Motor neuron (in vitro differentiated cells): ENCODE measurements around the gene PLAAT2. TPM values are rescaled to one million over a fixed set of nuclear protein-coding genes. Genes with fewer than 3 reads are reported as not detected.

Experiments used
- ATAC-seq, 8 experiments: fragments of 200-7000 bp; cut with Tn5 transposase; replicated peaks in 6 of 8; 2 replicates each; pipeline ENCODE4 v1.8.0; 2021; ENCODE audit warnings: mild to moderate bottlenecking in 8 of 8, moderate library complexity in 8 of 8
- H3K27ac ChIP-seq, 2 donors: fragments of 250-450 bp; sonication (Bioruptor Pico); 2 replicates each; pipeline ENCODE4 v1.9.0; 2021; ENCODE audit warnings: antibody characterized with exemption in 2 of 2, mild to moderate bottlenecking in 2 of 2, moderate library complexity in 1 of 2
- H3K4me1 ChIP-seq, 2 donors: fragments of 250-450 bp; sonication (Bioruptor Pico); replicated peaks in 1 of 2; 2 replicates each; pipeline ENCODE4 v1.6.1; 2021; ENCODE audit warnings: antibody characterized with exemption in 2 of 2, mild to moderate bottlenecking in 2 of 2, moderate library complexity in 1 of 2
- H3K4me3 ChIP-seq, 5 donors: fragments of 250-450 bp; sonication (Bioruptor Pico); 2 replicates each; pipeline ENCODE4 v1.9.0; 2021; ENCODE audit warnings: antibody characterized with exemption in 5 of 5, mild to moderate bottlenecking in 5 of 5, moderate library complexity in 4 of 5
- WGBS, 10 experiments: fragments of 450-650 bp; shearing (Covaris generic); methylation state at CpG; one replicate each; pipeline ENCODE4 v1.0.0; 2022; 5-methylcytosine and 5-hydroxymethylcytosine counted together
- in situ Hi-C, 9 experiments: fragments of 400-800 bp; cut with MboI; loops; one replicate each; pipeline ENCODE4 v1.15.0; 2021; ENCODE audit warnings: low sequenced_read_pairs in 9 of 9, low pct_unique_long_range_greater_than_20kb in 2 of 9; ENCODE audit not compliant: unreplicated experiment in 9 of 9
- total RNA-seq, 8 experiments: library from RNA; unstranded; fragments of 300-600 nt; gene quantifications; 2 replicates each; pipeline versions ENCODE4 v1.2.3 to v1.2.4, GENCODE V29; 2022

Gene PLAAT2
- total RNA-seq, 8 experiments from 2014 or later = 0.29 to 1.3 (median 0.50) TPM; not detected in 5

GRCh38 chr11:63503492-63503891, 59.7 kb downstream of the PLAAT2 start:
- H3K27ac ChIP-seq = no peak overlapping the region
- in situ Hi-C loops = no loop called here
- peaks cover 0 to 4% of the 10 kb centered on the region in 2 donors for H3K4me1 ChIP-seq
- H3K4me3 ChIP-seq = no peak overlapping the region
- 48 to 100% (median 73%) methylated on average over 1 to 5 of the region's 6 CpGs; no CpG with 5 or more reads in 2 of the 10 experiments for WGBS, 10 experiments
- ATAC-seq = no peak

Other genes with a start within 250 kb of the PLAAT2 start
- gene SLC22A9, start 193.6 kb downstream of the PLAAT2 start, total RNA-seq = under 1 TPM in 2 of 8 experiments, not detected in 6; 0.14 to 0.25 TPM
- gene PLAAT5, start 72.2 kb downstream of the PLAAT2 start, total RNA-seq = 10 to 100 TPM in 1 of 8 experiments, 1 to 10 TPM in 2, under 1 TPM in 3, not detected in 2; 0.31 to 11.0 (median 0.89) TPM
- under 1 TPM in 2 of 8 experiments, not detected in 6; 0.13 to 0.36 TPM for gene LGALS12, start 57.3 kb downstream of the PLAAT2 start, total RNA-seq
- 100 to 1,000 TPM in 2 of 8 experiments, 10 to 100 TPM in 2, under 1 TPM in 2, not detected in 2; 0.58 to 655 (median 64.3) TPM for gene PLAAT4, start 26.6 kb downstream of the PLAAT2 start, total RNA-seq
- gene PLAAT3, start 51.1 kb upstream of the PLAAT2 start, total RNA-seq = 10 to 100 TPM in 7 of 8 experiments, 1 to 10 TPM in 1; 4.4 to 69.5 (median 21.0) TPM
- gene ATL3, start 108.0 kb upstream of the PLAAT2 start, total RNA-seq = 10 to 100 TPM in 4 of 8 experiments, 1 to 10 TPM in 4; 5.1 to 56.4 (median 11.6) TPM
- gene RTN3, start 118.1 kb upstream of the PLAAT2 start, total RNA-seq = 100 to 1,000 TPM in 7 of 8 experiments, 10 to 100 TPM in 1; 71.9 to 296 (median 224) TPM
- 10 to 100 TPM; 22.3 to 81.0 (median 35.1) TPM for gene ZFTA, start 205.4 kb upstream of the PLAAT2 start, total RNA-seq